T follicular helper cell (primary cell): Measurements from ENCODE around the gene FAM234A.
"Not testable (repeated sequence)": the region's sequence is repeated elsewhere in the genome, so short reads cannot be mapped to it uniquely, and the experiment has no call there.

Experiments used
- DNase-seq: peaks from one replicate; pipeline ENCODE4 v3.0.0-alpha.2; 2020; ENCODE audit warnings: low read depth

FAM234A gene

DNA sequence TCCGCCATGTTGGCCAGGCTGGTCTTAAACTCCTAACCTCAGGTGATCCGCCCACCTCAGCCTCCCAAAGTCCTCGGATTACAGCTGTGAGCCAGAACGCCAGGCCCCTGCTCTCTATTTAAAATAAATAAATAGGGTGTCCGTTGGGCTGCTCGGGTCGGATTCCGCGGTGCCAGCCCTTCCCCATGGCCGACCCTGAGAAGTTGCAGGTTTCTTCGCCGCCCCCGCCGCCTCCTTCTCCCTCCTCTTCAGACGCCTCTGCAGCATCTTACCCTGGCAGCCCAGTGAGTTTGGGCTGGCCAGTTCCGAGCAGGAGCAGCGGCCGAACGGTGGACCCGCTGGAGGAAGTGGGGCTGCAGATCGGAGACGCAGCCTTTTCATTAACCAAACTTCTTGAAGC lies 3.7 kb upstream of the FAM234A start:
- DNase-seq = no peak

DNA sequence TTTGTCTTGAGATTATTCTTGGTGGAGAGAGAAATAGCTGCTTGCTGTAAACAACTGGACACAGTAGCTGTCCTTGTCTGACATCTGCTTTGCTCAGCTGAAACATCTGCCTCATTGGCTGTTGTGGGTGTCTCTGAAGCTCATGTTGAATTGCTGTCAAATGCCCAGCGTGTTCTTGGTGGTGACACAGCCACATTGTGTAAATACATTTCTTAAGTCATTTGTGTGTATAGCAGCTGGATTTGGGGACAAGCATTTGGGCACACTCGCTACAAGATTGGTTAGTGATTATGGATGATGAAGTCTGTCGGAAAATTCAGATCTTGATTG lies 5.3 kb downstream of the FAM234A start:
- no peak for DNase-seq

DNA sequence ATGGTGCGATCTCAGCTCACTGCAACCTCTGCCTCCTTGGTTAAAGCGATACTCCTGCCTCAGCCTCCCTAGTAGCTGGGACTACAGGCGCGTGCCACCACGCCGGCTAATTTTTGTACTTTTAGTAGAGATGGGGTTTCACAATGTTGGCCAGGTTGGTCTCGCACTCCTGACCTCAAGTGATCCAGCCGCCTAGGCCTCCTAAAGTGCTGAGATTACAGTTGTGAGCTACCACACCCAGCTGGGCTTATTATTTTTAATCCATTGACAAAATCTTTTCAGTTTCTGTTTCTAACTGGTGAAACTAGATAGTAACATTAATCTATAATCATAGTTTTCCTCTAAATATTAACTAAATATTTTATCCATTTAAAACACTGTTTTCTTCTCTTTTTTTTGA lies 5.9 kb downstream of the FAM234A start:
- no peak for DNase-seq

DNA sequence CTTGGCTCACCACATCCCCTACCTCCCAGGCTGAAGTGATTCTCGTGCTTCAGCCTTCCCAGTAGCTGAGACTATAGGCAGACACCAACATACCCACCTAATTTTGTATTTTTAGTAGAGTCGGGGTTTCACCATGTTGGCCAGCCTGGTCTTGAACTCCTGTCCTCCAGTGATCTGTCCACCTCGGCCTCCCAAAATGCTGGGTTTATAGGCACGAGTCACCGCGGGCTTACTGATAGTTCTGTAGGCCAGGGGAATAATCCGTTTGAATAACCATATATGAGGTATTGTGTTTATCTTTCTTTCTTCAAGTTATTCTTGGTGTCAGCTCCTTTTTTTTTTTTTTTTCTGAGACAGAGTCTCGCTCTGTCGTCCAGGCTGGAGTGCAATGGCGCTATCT lies 7.7 kb downstream of the FAM234A start:
- no peak for DNase-seq

DNA sequence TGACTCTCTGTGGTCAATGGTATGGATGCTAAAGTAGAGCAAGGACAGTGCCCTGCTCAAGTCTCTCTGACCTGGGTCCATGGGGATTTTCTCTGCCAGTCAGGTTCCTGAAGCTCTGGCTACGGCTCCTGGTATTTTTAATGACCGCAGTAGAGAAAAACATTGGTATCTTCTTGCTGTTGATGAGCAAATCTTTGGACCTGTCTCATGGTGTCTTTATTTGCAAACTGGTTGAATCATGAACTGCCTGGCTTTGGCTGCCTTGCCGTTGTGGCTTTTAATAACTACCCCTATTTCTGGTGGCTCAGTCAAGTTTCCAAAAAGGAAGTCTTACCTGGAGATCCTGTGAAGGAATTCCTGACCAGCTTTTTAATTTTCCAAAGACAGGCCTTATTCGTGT lies 8.7 kb downstream of the FAM234A start:
- DNase-seq = no peak

DNA sequence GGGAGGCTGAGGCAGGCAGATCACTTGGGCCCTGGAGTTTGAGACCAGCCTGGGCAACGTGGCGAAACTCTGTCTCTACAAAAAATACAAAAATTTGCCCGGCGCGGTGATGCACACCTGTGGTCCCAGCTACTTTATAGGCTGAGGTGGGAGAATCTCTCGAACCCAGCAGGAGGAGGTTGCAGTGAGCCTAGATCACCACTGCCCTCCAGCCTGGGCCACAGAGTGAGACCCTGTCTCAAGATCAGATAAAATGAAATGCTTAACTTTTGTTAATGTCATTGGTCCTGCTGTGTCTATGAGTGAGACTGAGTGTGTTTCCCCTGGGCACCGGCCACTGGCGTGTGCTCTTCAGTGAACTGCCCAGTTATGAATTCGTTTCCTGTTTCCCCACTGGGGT lies 10.5 kb downstream of the FAM234A start:
- DNase-seq = no peak

DNA sequence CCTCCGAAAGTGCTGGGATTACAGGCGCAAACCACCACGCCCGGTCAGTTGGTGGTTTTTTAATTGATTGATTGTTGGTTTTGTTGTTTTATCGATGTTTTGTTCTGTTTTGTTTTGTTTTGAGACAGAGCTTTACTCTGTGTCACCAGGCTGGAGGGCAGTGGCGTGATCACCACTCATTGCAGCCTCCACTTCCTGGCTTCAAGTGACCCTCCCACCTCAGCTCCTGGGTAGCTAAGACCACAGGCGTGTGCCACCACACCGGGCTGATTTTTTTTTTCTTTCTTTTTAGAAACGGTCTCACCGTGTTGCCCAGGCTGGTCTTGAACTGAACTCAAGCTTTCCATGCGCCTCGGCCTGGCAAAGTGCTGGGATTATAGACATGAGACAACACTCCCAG lies 12.4 kb downstream of the FAM234A start:
- no peak for DNase-seq

DNA sequence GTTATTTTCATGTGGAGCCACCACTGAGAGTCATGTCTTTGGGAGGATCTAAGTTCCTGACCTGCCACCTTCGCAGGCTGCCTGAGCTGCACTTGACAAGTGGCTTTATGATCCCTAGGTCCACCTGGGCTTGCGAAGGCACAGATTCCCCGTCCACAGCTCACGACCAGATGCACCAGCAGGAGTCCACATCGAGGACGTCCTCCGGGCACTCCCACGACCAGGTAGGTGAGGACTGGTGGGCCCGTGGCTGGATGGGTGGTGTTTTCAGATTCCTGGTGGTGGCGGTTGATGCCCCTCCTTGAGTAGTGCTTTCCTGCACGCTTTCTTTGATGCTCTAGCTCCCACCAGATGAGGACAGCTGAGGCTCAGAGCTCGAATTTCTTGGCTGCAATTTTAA lies 14.8 kb downstream of the FAM234A start:
- no peak for DNase-seq

DNA sequence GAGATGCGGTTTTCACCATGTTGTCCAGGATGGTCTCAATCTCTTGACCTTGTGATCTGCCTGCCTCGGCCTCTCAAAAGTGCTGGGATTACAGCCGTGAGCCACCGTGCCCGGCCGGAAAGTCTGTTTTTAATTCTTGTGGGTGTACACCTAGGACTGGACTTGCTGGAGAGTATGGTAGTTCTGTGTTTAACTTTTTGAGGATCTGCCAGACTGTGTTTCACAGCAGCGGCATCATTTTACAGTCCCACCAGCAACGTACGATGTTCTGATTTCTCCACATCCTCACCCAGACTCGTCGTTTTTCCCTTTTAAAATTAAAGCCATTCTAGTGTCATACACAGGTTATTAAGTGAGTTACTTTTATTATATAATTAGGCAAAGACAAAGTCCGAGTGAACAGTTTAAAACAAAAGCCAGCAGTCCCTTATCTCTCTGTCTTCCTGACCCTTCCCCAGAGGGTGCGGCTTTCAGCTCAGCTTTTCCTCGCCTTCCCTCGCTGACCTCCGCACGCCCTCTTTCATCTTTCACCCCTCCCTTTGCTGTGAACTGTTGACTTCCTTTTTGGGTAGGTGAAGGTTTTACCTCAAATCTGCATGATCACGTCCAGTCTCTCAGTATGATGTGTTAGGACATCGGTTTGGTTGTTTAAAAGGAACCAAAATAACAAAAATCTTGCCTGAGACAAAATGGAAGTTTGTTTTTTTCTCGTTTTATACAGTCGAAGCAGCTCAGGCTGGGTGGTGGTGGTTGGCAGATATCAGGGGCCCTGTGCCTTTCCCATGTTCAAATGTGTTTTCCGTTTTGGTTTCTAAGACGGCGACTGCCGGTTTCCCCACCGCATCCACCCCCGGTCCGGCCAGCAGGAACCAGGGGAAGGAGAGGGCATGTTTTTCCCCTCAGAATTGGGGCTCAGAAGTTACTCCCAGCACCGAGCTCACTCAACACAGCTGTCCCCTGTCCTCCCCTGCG lies 18.0 kb downstream of the FAM234A start:
- DNase-seq = no peak

DNA sequence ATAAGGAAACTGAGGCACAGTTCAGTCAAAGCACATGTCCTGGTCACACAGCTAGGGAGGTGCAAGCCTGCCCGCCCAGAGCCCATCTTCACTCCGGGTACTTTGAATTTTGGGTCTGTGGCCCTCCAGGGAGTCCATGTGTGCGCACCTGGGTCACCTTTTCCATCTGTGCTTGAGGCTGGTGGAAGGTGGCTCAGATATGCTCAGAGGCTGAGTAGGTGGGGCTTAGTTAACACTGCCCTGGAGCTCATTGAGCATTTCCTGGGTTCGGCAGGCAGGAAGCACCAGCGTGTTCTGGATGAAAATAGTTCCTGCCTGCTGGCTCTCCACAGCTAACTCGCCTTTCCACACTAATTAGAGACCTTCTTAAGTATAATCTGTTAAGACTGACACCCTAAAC lies 19.2 kb downstream of the FAM234A start:
- no peak for DNase-seq

DNA sequence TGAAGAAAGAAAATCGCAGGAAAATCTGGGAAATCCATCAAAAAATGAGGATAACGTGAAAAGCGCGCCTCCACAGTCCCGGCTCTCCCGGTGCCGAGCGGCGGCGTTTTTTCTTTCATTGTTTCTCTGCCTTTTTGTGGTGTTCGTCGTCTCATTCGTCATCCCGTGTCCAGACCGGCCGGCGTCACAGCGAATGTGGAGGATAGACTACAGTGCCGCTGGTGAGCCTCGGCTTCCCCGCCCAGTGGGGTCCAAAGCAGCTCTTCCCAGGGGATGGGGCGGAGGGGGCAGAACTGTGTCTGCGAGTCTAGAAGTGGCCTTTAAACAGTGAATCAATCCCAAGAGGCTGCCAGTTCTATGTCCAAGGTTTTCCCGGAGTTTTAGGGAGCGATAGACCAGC lies 19.8 kb downstream of the FAM234A start:
- DNase-seq = no peak

DNA sequence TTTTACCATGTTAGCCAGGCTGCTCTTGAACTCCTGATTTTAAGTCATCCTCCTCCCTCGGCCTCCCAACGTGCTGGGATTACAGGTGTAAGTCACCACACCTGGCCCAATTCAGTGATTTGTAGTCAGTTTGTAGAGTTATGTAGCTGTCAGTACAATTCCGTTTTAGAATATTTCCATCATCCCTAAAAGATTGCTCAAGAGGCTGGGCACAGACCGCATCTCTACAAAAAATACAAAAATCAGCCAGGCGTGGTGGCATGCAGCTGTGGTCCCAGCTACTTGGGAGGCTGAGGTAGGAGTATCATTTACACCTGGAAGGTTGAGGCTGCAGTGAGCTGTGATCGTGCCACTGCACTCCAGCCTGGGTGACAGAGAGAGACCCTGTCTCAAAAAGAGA lies 20.6 kb downstream of the FAM234A start:
- no peak for DNase-seq

DNA sequence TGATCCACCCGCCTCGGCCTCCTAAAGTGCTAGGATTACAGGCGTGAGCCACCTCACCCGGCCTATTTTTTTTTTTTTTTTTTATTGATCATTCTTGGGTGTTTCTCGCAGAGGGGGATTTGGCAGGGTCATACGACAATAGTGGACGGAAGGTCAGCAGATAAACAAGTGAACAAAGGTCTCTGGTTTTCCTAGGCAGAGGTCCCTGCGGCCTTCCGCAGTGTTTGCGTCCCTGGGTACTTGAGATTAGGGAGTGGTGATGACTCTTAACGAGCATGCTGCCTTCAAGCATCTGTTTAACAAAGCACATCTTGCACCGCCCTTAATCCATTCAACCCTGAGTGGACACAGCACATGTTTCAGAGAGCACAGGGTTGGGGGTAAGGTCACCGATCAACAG lies 23.5 kb downstream of the FAM234A start:
- not testable (repeated sequence) for DNase-seq

DNA sequence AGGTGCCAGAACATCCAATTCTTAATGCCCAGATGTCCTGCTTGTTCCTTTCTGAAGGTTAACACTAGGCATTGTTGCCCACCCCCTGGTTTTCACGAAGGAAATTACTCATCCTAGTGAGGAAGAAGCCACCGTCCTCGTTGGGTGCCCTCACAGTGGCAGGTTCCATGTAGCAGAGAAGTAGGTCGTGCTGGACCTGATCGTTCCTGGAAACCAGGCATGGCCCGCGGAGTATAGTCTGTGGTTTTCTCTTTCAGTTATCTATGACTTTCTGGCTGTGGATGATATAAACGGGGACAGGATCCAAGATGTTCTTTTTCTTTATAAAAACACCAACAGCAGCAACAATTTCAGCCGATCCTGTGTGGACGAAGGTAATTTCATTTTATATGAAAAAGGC lies 24.6 kb downstream of the FAM234A start:
- no peak for DNase-seq

DNA sequence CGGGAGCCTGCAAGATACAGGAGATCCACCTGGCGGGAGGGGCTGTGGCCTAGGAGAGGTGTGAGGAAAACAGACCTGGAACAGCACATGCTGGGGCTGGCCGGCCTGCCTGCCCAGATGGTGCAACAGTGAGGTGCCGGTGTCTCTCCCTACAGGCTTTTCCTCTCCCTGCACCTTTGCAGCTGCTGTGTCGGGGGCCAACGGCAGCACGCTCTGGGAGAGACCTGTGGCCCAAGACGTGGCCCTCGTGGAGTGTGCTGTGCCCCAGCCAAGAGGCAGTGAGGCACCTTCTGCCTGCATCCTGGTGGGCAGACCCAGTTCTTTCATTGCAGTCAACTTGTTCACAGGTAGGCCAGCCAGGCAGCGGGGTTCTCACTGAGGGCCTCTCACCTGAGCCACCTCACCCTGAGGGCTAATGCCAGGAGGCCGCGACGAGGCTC lies 25.2 kb downstream of the FAM234A start:
- no peak for DNase-seq

DNA sequence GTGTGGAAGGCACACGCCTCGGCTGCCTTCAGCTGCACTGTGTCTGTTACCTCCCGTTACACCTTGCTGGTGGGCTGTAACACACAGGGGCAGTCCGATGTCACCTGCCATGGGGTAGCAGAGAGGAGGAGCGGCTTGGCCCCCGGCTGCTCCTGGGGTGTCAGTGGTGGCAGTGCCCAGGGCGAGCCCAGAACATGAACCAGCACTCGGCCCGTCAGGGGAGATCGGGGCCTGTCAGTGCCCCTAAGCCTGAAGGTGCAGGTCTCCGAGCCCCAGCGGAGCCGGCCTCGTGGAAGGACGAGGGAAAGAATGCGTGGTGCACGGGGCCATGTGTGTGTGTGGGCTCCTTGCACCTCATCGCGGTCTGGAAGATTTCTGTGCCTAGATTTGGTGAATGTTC lies 25.7 kb downstream of the FAM234A start:
- no peak for DNase-seq

DNA sequence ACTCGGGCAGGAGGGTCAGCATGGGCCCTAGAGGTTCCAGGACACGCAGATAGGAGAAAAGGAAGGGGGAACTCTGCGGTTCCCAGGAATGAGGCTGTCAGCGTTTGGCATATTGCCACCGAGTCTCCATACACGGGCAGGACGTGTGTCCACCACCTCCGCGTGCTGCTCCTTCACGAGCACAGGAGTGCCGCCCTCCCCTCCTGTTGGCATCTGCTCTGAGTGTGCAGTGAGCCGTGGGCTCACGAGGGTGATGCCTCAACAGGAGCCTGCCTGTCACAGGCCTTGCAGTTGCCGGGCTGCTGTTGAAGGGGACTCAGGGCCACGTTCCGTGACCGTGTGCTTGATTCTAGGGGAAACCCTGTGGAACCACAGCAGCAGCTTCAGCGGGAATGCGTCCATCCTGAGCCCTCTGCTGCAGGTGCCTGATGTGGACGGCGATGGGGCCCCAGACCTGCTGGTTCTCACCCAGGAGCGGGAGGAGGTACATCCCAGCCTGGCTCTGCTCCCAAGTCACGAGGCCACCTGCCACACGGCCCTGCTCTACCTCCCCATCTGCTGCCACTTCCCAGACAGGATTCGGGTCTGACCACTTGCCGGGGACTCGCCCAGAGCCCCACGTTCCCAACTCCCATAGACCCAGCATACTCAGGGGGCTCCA lies 26.5 kb downstream of the FAM234A start:
- DNase-seq = no peak

DNA sequence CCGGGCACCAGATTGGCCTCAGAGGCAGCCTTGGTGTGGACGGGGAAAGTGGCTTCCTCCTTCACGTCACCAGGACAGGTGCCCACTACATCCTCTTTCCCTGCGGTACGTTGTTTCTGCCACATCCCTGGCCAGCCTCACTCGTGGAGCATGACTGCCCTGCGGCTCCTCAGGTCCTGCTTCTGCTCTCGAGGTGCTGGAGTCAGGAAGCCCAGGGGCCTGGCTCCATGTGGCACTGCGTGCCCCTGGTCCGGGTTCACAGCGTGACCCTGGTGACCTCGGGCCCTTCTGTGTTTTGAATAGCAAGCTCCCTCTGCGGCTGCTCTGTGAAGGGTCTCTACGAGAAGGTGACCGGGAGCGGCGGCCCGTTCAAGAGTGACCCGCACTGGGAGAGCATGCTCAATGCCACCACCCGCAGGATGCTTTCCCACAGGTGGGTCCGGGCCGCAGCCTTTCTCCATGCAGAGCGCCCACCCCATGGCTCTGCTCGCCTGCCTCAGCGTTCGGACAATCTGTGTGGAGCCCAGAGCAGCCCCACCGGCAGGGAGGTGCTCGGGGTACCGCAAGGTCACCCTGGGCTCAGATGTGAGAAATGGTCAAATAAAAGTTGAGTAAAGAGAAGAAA lies 27.6 kb downstream of the FAM234A start:
- no peak for DNase-seq

DNA sequence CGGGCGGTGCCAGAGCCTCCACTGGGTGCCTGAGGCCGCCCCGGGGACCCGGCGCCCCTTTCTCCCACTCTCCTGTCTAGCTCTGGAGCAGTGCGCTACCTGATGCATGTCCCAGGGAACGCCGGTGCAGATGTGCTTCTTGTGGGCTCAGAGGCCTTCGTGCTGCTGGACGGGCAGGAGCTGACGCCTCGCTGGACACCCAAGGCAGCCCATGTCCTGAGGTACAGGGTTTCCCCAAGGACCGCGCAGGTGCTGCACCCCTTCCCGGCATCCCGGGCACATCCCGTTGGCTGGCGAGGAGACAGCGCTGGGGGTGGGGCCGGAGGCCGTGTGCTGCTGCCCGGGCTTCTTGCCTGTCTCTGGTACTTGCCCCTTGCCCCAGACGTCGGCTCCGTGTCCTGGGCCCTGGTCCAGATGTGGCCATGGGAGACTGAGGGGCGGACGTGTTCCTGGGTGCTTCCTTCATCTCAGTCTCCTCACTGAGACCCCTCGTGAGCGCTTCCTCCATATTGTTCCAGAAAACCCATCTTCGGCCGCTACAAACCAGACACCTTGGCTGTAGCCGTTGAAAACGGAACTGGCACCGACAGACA lies 28.7 kb downstream of the FAM234A start:
- DNase-seq = no peak

DNA sequence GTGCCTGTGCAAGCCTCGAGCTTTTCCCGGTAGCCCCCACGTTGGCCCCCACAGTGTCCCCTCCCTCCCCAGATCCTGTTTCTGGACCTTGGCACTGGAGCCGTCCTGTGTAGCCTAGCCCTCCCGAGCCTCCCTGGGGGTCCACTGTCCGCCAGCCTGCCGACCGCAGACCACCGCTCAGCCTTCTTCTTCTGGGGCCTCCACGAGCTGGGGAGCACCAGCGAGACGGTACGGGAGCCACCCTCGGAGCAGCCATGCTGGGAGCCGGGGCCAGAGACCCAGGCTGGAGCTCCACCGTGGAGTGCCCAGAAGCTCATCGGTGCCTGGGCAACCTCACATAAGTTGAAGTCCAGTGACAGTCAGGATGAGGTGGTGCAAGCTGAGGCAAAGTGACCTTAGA lies 29.3 kb downstream of the FAM234A start:
- no peak for DNase-seq

DNA sequence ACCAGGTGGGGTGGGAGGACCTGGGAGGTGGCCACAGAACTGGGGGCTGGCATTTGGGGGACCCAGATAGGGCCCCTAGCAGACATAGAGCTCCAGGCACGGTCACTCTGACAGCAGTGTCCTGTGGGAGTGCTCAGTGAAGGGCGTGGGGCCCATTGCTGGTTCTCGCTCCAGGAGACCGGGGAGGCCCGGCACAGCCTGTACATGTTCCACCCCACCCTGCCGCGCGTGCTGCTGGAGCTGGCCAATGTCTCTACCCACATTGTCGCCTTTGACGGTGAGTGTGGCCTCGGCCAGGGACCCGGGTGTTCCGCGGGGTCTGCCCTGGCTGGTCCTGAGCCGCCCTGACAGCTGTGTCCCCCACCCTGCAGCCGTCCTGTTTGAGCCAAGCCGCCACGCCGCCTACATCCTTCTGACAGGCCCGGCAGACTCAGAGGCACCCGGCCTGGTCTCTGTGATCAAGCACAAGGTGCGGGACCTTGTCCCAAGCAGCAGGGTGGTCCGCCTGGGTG lies 29.9 kb downstream of the FAM234A start:
- no peak for DNase-seq

DNA sequence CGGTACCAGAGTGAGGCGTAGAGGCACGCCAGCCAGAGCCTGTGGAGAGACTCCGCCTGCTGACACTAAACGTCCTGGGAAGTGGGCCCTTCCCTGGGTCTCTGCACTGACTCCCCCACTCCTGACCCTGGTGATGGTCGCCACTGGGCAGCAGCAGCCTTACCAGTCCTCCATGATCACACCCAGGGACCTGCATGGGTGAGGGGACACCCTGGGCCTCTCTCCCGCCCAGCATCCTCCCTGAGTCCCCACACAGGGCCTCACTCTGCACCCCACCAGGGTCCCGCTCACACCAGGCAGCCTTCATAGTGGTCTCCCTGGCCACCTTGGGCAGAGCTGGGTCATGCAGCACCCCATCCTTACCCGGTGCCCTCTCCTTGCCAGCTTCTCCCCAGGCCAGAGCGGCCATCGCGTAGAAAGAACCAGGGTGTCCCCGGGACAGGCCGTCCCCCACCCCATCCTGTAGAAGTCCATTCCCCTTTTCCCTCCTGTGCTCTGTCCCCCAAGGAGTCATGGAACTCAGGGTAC lies 30.4 kb downstream of the FAM234A start:
- no peak for DNase-seq
